Measurements from ENCODE around the gene DNAL4.

The DNAL4 gene

GRCh38 chr22:38839686-38840085 is 45.7 kb upstream of the DNAL4 start:
- no peak overlapping the region for H3K4me3 ChIP-seq (ENCODE audit: low read length)
- TF ChIP-seq CTCF (IDR thresholded peaks at IDR 0.05; ENCODE audit: insufficient read depth, low read depth, low read length, missing control alignments): no peak
- DNase-seq (ENCODE audit: low read depth): no peak

GRCh38 chr22:38837414-38837928 is 43.5 kb upstream of the DNAL4 start:
- no peak for DNase-seq (ENCODE audit: low read depth)
- TF ChIP-seq CTCF (IDR thresholded peaks at IDR 0.05; ENCODE audit: insufficient read depth, low read depth, low read length, missing control alignments): no peak

GRCh38 chr22:38835888-38836301 is 42.0 kb upstream of the DNAL4 start:
- no peak for DNase-seq (ENCODE audit: low read depth)
- TF ChIP-seq CTCF (IDR thresholded peaks at IDR 0.05; ENCODE audit: insufficient read depth, low read depth, low read length, missing control alignments): no peak

More at GRCh38 chr22:38837414-38837928, 43.5 kb upstream of the DNAL4 start:
- H3K4me3 ChIP-seq (ENCODE audit: low read length): no peak overlapping the region

GRCh38 chr22:38834991-38835390 is 41.0 kb upstream of the DNAL4 start:
- H3K4me3 ChIP-seq (ENCODE audit: low read length): no peak overlapping the region
- TF ChIP-seq CTCF (IDR thresholded peaks at IDR 0.05; ENCODE audit: insufficient read depth, low read depth, low read length, missing control alignments): no peak
- no peak for DNase-seq (ENCODE audit: low read depth)

More at GRCh38 chr22:38835888-38836301, 42.0 kb upstream of the DNAL4 start:
- H3K4me3 ChIP-seq (ENCODE audit: low read length): no peak overlapping the region

DNA sequence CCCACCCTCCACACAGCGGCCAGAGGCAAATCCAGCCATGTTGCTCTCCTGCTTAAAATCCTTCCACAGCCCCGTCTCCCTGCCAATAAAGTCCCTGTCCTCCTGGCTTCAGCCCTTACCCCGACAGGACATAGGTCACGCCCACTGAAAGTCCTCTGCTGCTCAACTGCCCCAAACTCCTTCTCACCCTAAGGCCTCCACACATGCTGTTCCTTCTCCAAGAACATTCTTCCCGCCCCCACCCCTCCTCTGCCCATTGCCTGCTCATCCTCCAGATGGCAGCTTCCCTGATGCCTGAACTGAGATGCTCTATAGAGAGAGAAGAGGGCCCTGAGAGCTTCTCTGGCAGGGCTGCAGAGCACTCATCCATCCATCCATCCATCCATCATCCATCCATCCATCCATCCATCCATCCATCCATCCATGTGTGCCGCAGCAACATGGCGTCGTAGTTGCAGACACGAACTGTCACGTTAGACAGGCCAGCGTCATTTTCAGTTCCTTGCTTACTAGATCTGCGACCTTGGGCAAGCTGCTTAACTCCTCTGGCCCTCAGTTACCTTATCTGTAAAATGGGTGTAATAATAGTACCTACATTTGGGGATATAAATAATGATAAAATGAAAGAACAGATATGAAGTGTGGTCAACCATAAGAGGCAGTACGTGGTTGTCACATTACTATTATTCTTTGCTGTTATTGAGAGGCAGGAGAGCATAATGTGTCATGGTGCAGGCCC is 40.4 kb upstream of the DNAL4 start:
- no peak for TF ChIP-seq CTCF (IDR thresholded peaks at IDR 0.05; ENCODE audit: insufficient read depth, low read depth, low read length, missing control alignments)
- DNase-seq (ENCODE audit: low read depth): no peak
- no peak overlapping the region for H3K4me3 ChIP-seq (ENCODE audit: low read length)

GRCh38 chr22:38833061-38833460 is 39.1 kb upstream of the DNAL4 start:
- TF ChIP-seq CTCF (IDR thresholded peaks at IDR 0.05; ENCODE audit: insufficient read depth, low read depth, low read length, missing control alignments): no peak
- no peak overlapping the region for H3K4me3 ChIP-seq (ENCODE audit: low read length)
- no peak for DNase-seq (ENCODE audit: low read depth)
